Ascending aorta (tissue), 2 donors: ENCODE data around the gene ABCF2. TPM values are rescaled to one million over a fixed set of nuclear protein-coding genes. Genes with fewer than 3 reads are reported as not detected.

Experiments used
- DNase-seq, 2 donors: peaks; one replicate each; pipeline ENCODE4 v3.0.0-alpha.2; 2019; ENCODE audit warnings: low spot score in 2 of 2
- H3K27ac ChIP-seq, 2 donors: fragments of 200-600 bp; sonication (generic); one replicate each; pipeline ENCODE4 v1.5.1; 2016 to 2017; ENCODE audit warnings: mild to moderate bottlenecking in 1 of 2
- H3K27me3 ChIP-seq: fragments of 200-600 bp; sonication (generic); one replicate; pipeline ENCODE4 v1.5.1; 2017
- H3K36me3 ChIP-seq, 2 donors: fragments of 200-600 bp; sonication (generic); one replicate each; pipeline ENCODE4 v1.5.1; 2016
- H3K4me1 ChIP-seq, 2 donors: fragments of 200-600 bp; sonication (generic); one replicate each; pipeline ENCODE4 v1.5.1; 2016 to 2017; ENCODE audit warnings: mild to moderate bottlenecking in 1 of 2
- H3K4me3 ChIP-seq, 2 donors: fragments of 200-600 bp; sonication (generic); one replicate each; pipeline ENCODE4 v1.5.1; 2016 to 2017; ENCODE audit warnings: mild to moderate bottlenecking in 1 of 2
- H3K9me3 ChIP-seq, 2 donors: fragments of 200-600 bp; sonication (generic); one replicate each; pipeline ENCODE4 v1.5.1; 2016
- CTCF ChIP-seq, 3 experiments: fragments of 200-600 bp in 2 of 3; fragments of 450-650 bp in 1 of 3; sonication (generic) in 2 of 3; IDR thresholded peaks; one replicate each; pipeline ENCODE4 v1.5.1; 2016 to 2019; ENCODE audit warnings: antibody characterized with exemption in 3 of 3, mild to moderate bottlenecking in 1 of 3, moderate library complexity in 1 of 3
- intact Hi-C: fragments of 100-400 bp; cut with DNase I; formaldehyde crosslinking; loops from one replicate; pipeline ENCODE4 v1.15.1; 2023
- total RNA-seq: library from RNA; depleted of rRNA; stranded (reverse); fragments of >200 nt; gene quantifications from one replicate; pipeline ENCODE4 v1.1.0, GENCODE V29; 2016

The ABCF2 gene
- total RNA-seq, 1 donor from 2014 or later: 85.3 TPM

GRCh38 chr7:151176401-151176800 is 50.6 kb downstream of the ABCF2 start:
- no peak overlapping the region for H3K27ac ChIP-seq
- no peaks in the 10 kb centered on the region for H3K4me1 ChIP-seq
- intact Hi-C loops: loop anchor here (10.0 kb wide), 1 partner anchor 272 kb away; no protein-coding TSS in a partner anchor
- no peak for TF ChIP-seq CTCF (IDR thresholded peaks at IDR 0.05)
- no peak overlapping the region for H3K4me3 ChIP-seq
- DNase-seq: no peak
- H3K9me3 ChIP-seq: no peaks in the 10 kb centered on the region
- peaks cover 7% of the 10 kb centered on the region for H3K27me3 ChIP-seq
- H3K36me3 ChIP-seq: no peaks in the 10 kb centered on the region

- Histone ChIP-seq H3K36me3 (no peaks in the 10 kb centered on the region), H3K27ac (no peak overlapping the region), H3K27me3 (peaks cover 7% of the 10 kb centered on the region), H3K9me3 (no peaks in the 10 kb centered on the region), H3K4me3 (no peak overlapping the region), H3K4me1 (no peaks in the 10 kb centered on the region)
- intact Hi-C loops: loop anchor here (10.0 kb wide), 1 partner anchor 271 kb away; no protein-coding TSS in a partner anchor
- no peak for TF ChIP-seq CTCF (IDR thresholded peaks at IDR 0.05)
- no peak for DNase-seq
Measured at GRCh38 chr7:151175793-151176311, 51.2 kb downstream of the ABCF2 start.

DNA sequence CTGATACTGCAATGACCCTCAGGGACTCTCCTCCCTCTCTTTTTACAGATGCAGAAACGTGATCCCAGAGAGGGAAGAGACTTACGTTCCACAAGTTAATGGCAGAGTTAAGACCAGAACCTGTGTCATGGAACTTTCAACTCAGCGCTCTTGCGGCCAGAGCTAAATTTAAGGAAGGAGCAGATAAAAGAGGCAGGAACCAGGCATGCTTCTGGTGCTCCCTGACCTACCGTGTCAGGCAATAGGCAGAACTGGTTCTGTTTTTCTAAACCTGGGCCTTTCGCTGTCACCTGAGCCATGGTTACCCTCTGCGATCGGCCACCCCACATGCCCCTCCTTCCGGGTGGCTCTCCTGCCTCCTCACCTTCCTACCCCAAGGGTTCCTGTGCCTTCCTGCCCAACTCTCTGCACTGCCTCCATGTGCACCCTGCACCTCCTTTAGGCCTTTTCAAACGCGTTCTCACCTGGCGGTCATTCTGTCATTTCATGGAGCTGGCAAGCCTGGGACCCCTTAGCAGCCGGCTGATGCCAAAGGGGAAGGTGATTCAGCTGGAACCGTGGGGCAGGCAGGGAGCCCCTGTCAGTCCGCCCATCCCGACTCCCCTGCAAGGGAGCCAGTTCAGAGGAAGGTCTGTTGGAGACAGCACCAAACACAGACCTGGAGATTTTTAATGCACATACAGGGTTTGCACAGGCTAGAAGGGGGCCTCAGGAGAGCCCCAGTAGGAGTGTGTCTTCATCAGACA is 51.8 kb downstream of the ABCF2 start:
- Histone ChIP-seq H3K4me3 (no peak overlapping the region), H3K27me3 (peaks cover 7% of the 10 kb centered on the region), H3K4me1 (no peaks in the 10 kb centered on the region), H3K9me3 (no peaks in the 10 kb centered on the region), H3K36me3 (no peaks in the 10 kb centered on the region), H3K27ac (no peak overlapping the region)
- DNase-seq: no peak
- no peak for TF ChIP-seq CTCF (IDR thresholded peaks at IDR 0.05)
- intact Hi-C loops: loop anchor here (10.0 kb wide), 1 partner anchor 270 kb away; no protein-coding TSS in a partner anchor

DNA sequence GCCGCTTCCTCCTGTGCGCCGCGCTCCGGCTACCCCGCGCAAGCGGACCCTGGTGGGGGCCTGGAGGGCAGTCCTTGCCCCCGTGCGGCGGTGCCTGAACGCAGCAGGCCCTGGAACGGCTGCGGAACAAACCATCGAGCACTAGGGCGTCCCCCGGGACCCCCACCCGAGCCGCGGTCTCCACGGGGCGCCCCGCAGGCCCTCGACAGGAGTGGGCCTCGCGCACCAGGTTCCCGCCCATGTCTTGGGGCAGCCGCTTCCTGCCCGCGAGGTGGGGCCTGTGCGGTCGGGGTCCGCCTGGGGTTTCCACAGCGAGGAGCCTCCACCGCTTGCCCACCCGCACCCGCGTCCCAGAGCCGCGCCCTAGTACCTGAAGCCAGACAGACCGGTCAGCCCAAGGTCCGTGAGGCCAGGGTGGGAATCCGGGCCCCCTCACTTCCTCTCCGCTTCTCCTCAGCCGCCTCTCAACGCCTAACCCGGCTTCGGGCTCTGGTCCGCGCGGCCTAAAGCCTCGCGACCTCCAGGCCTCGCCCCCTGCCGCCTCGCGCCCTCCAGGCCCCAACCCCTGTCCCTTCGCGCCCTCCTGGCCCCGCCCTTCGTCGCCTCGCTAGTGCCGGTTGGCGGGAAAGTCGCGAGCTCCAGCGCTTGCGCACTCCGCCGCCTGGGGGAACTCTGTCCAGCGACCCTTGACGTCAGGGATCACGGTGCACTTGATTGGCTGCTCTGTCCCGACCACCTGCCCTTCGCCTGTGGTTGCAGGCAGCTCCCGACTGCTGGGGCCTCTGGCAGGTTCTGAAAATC is 52.6 kb downstream of the ABCF2 start:
- TF ChIP-seq CTCF (IDR thresholded peaks at IDR 0.05): no peak
- H3K36me3 ChIP-seq: no peaks in the 10 kb centered on the region
- no peak overlapping the region for H3K27ac ChIP-seq
- H3K4me3 ChIP-seq: no peak overlapping the region
- H3K4me1 ChIP-seq: no peaks in the 10 kb centered on the region
- intact Hi-C loops: loop anchor here (10.0 kb wide), 1 partner anchor 270 kb away; no protein-coding TSS in a partner anchor
- peaks cover 7% of the 10 kb centered on the region for H3K27me3 ChIP-seq
- no peaks in the 10 kb centered on the region for H3K9me3 ChIP-seq
- no peak for DNase-seq

DNA sequence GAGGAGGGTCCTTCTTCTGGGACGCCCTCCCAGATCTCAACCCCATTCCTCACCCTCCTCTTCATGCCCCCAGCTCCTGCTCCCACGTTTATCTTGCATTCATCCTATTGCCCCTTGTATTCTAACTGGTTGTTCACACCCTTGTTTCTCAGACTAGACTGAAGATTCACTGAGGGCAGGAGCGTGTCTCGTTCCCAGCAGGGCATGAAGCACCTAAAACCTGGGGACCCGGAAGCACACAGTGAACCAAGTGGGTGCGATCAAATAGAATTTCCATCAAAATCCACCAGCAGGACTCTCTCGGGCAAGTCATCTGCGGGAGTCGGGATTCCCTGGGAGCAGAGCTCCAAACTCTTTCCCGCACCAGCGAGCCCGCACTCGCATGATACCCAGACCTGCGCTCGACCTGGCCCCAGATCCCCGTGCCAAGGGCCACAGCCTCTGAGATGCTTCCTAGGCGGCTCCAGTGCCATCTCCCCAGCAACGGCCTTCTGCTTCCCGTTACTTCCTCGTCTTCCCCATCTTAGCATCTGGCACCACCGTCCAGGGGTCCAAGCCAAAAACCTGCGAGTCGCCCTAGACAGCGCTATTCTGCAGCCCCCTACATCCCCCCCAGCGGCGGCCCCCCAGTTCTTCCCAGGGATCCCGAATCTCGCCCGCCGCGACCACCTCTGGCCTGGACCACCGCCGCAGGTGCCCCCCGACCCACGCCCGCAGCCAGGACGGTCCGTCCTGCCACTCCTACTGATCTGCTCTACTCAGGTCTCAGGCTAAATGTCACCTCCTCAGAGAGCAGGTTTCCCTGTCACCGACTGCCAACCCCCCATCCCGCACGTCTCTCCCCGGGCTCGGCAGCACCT is 53.4 kb downstream of the ABCF2 start:
- no peaks in the 10 kb centered on the region for H3K36me3 ChIP-seq
- no peak for TF ChIP-seq CTCF (IDR thresholded peaks at IDR 0.05)
- H3K27me3 ChIP-seq: peaks cover 11% of the 10 kb centered on the region
- H3K4me3 ChIP-seq: no peak overlapping the region
- H3K27ac ChIP-seq: no peak overlapping the region
- no peaks in the 10 kb centered on the region for H3K9me3 ChIP-seq
- intact Hi-C loops: loop anchor here (2.0 to 10.0 kb wide), 2 partner anchors 129 to 269 kb away; no protein-coding TSS in a partner anchor
- no peaks in the 10 kb centered on the region for H3K4me1 ChIP-seq
- no peak for DNase-seq
